Measurements from ENCODE around the gene AASS. TPM values are rescaled to one million over a fixed set of nuclear protein-coding genes. Genes with fewer than 3 reads are reported as not detected.
"Not testable (repeated sequence)": the region's sequence is repeated elsewhere in the genome, so short reads cannot be mapped to it uniquely, and the experiment has no call there.

Gene AASS
- total RNA-seq, 6 experiments from 2014 or later: 8.1 to 10.2 (median 8.9) TPM

- TF ChIP-seq, protein P1, sequence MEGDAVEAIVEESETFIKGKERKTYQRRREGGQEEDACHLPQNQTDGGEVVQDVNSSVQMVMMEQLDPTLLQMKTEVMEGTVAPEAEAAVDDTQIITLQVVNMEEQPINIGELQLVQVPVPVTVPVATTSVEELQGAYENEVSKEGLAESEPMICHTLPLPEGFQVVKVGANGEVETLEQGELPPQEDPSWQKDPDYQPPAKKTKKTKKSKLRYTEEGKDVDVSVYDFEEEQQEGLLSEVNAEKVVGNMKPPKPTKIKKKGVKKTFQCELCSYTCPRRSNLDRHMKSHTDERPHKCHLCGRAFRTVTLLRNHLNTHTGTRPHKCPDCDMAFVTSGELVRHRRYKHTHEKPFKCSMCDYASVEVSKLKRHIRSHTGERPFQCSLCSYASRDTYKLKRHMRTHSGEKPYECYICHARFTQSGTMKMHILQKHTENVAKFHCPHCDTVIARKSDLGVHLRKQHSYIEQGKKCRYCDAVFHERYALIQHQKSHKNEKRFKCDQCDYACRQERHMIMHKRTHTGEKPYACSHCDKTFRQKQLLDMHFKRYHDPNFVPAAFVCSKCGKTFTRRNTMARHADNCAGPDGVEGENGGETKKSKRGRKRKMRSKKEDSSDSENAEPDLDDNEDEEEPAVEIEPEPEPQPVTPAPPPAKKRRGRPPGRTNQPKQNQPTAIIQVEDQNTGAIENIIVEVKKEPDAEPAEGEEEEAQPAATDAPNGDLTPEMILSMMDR (IDR thresholded peaks at IDR 0.05): no peak
- Mint-ChIP-seq H3K4me3 (peak overlapping the region; percentile 88), H3K27ac (peak overlapping the region; percentile 77), H3K9me3 (no peaks in the 10 kb centered on the region), H3K4me1 (ENCODE audit: low read depth) (peaks cover 52% of the 10 kb centered on the region), H3K27me3 (ENCODE audit: insufficient read depth) (no peaks in the 10 kb centered on the region), H3K36me3 (ENCODE audit: low read depth) (no peaks in the 10 kb centered on the region)
- no peak for DNase-seq
Measured at GRCh38 chr7:122136078-122136477, 8.0 kb downstream of the AASS start.

GRCh38 chr7:122135275-122135674, 8.8 kb downstream of the AASS start:
- peaks cover 4% of the 10 kb centered on the region; the same call in 1 of the 2 replicates for H3K36me3 Mint-ChIP-seq (ENCODE audit: low read depth)
- H3K4me1 Mint-ChIP-seq (ENCODE audit: low read depth): peaks cover 52% of the 10 kb centered on the region
- TF ChIP-seq, protein P1 (IDR thresholded peaks at IDR 0.05): no peak
- no peaks in the 10 kb centered on the region for H3K9me3 Mint-ChIP-seq
- DNase-seq: no peak
- H3K4me3 Mint-ChIP-seq: no peak overlapping the region
- H3K27me3 Mint-ChIP-seq (ENCODE audit: insufficient read depth): no peaks in the 10 kb centered on the region
- H3K27ac Mint-ChIP-seq: no peak overlapping the region

- H3K36me3 Mint-ChIP-seq (ENCODE audit: low read depth); H3K27me3 Mint-ChIP-seq (ENCODE audit: insufficient read depth); H3K27ac Mint-ChIP-seq; H3K9me3 Mint-ChIP-seq; H3K4me3 Mint-ChIP-seq; DNase-seq: not testable (repeated sequence)
- peaks cover 52% of the 10 kb centered on the region for H3K4me1 Mint-ChIP-seq (ENCODE audit: low read depth)
Measured at GRCh38 chr7:122134793-122135192, 9.3 kb downstream of the AASS start.

DNA sequence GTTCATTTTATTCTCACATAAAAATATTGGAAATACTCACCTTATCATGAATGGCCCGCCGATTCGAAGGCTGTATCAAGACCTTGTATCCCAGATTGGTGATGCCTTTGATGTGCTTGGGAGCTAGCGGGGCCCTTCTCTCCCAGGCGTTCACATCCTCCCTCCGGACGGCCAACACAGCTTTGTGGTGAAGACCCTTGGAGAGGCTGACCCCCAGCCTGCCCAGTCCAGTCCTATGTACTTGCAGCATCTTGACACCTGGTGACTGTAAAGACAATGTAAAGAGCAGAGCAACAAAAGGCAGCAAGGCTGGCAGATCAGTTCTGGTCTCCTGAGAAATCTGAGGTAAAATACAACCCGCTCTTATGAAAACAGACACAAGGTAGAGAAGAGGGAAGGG, 10.6 kb downstream of the AASS start:
- Mint-ChIP-seq H3K4me3 (no peak overlapping the region), H3K27ac (no peak overlapping the region), H3K9me3 (no peaks in the 10 kb centered on the region), H3K36me3 (ENCODE audit: low read depth) (peaks cover 4% of the 10 kb centered on the region; the same call in 1 of the 2 replicates), H3K27me3 (ENCODE audit: insufficient read depth) (no peaks in the 10 kb centered on the region), H3K4me1 (ENCODE audit: low read depth) (peaks cover 48% of the 10 kb centered on the region)
- TF ChIP-seq, protein P1 (IDR thresholded peaks at IDR 0.05): no peak
- DNase-seq: no peak

DNA sequence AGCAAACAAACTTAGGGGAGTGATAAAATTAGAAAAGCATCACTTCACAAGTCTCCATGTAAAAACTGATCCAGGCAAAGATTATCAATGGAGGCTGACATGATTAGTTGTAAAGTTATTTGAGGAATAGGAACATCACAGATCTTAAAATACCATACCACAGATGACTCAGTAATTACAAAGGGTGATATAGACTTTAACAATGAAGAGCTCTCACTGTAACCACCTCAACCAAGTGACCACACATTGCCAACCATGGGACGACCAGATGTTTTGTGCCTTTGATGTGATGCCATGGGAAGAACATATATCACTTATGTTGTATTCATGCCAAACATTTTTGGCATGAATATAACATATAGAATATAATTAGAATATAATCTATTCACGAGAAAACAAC, 11.7 kb downstream of the AASS start:
- Mint-ChIP-seq H3K36me3 (ENCODE audit: low read depth) (peaks cover 4% of the 10 kb centered on the region; the same call in 1 of the 2 replicates), H3K27me3 (ENCODE audit: insufficient read depth) (no peaks in the 10 kb centered on the region), H3K4me1 (ENCODE audit: low read depth) (peaks cover 37% of the 10 kb centered on the region), H3K9me3 (no peaks in the 10 kb centered on the region), H3K4me3 (no peak overlapping the region), H3K27ac (peak overlapping the region; percentile 54; the same call in 1 of the 2 replicates)
- TF ChIP-seq, protein P1 (IDR thresholded peaks at IDR 0.05): no peak
- peak; percentile 67 for DNase-seq

GRCh38 chr7:122123746-122124145, 20.3 kb downstream of the AASS start:
- Mint-ChIP-seq H3K4me3 (no peak overlapping the region), H3K4me1 (ENCODE audit: low read depth) (peaks cover 10% of the 10 kb centered on the region), H3K27me3 (ENCODE audit: insufficient read depth) (no peaks in the 10 kb centered on the region), H3K27ac (no peak overlapping the region), H3K36me3 (ENCODE audit: low read depth) (peaks cover 11% of the 10 kb centered on the region; the same call in 1 of the 2 replicates), H3K9me3 (no peaks in the 10 kb centered on the region)
- TF ChIP-seq, protein P1 (IDR thresholded peaks at IDR 0.05): no peak
- peak; percentile 28 for DNase-seq
